GM10847 (cell line): ENCODE measurements around the gene PRDX6.

Experiments
- POLR2A ChIP-seq: IDR thresholded peaks from 2 replicates; pipeline ENCODE4 v1.6.1; 2011; ENCODE audit not compliant: insufficient read length; ENCODE audit errors: extremely low read depth

The PRDX6 gene

GRCh38 chr1:173485401-173485800 is 8.3 kb downstream of the PRDX6 start:
- no peak for TF ChIP-seq POLR2A

GRCh38 chr1:173488001-173488400 is 10.9 kb downstream of the PRDX6 start:
- TF ChIP-seq POLR2A, result no peak

GRCh38 chr1:173489149-173489600 is 12.0 kb downstream of the PRDX6 start:
- no peak for TF ChIP-seq POLR2A

GRCh38 chr1:173489929-173490328 is 12.8 kb downstream of the PRDX6 start:
- TF ChIP-seq POLR2A, result no peak

GRCh38 chr1:173491508-173491907 is 14.4 kb downstream of the PRDX6 start:
- no peak for TF ChIP-seq POLR2A

- TF ChIP-seq POLR2A, result no peak
These were observed 18.6 kb downstream of the PRDX6 start for GRCh38 chr1:173495609-173496267.

- no peak for TF ChIP-seq POLR2A
These were observed 19.7 kb downstream of the PRDX6 start for GRCh38 chr1:173496757-173497320.

- no peak for TF ChIP-seq POLR2A
These were observed 22.6 kb downstream of the PRDX6 start for GRCh38 chr1:173499729-173500128.

GRCh38 chr1:173502104-173502503 is 25.0 kb downstream of the PRDX6 start:
- no peak for TF ChIP-seq POLR2A

GRCh38 chr1:173503391-173503790 is 26.3 kb downstream of the PRDX6 start:
- no peak for TF ChIP-seq POLR2A

GRCh38 chr1:173504268-173504667 is 27.1 kb downstream of the PRDX6 start:
- no peak for TF ChIP-seq POLR2A

- TF ChIP-seq POLR2A, result no peak
These were observed 28.3 kb downstream of the PRDX6 start for GRCh38 chr1:173505391-173505790.

- no peak for TF ChIP-seq POLR2A
These were observed 29.3 kb downstream of the PRDX6 start for GRCh38 chr1:173506437-173506836.

- no peak for TF ChIP-seq POLR2A
These were observed 30.2 kb downstream of the PRDX6 start for GRCh38 chr1:173507205-173507846.

- no peak for TF ChIP-seq POLR2A
These were observed 30.7 kb downstream of the PRDX6 start for GRCh38 chr1:173507847-173508209.

- TF ChIP-seq POLR2A, result no peak
These were observed 31.4 kb downstream of the PRDX6 start for GRCh38 chr1:173508541-173508940.

- TF ChIP-seq POLR2A, result no peak
These were observed 32.7 kb downstream of the PRDX6 start for GRCh38 chr1:173509797-173510196.

- no peak for TF ChIP-seq POLR2A
These were observed 43.7 kb downstream of the PRDX6 start for GRCh38 chr1:173520799-173521198.
